B cell (primary cell): ENCODE measurements around the gene SUSD4. TPM values are rescaled to one million over a fixed set of nuclear protein-coding genes. Genes with fewer than 3 reads are reported as not detected.

Source experiments
- ATAC-seq: fragments of 200-7000 bp; cut with Tn5 transposase; one replicate; pipeline ENCODE4 v1.10.0; 2021; ENCODE audit warnings: low read depth, mild to moderate bottlenecking, moderate number of reproducible peaks, moderate library complexity
- CTCF ChIA-PET: fragments of 350-600 bp; sonication (Branson Sonifier 250); formaldehyde crosslinking; loops from one replicate; lab custom pipeline; 2021; ENCODE audit warnings: antibody characterized with exemption, inconsistent platforms; lab: Charles Lee
- POLR2A ChIA-PET: fragments of 350-600 bp; sonication (Branson Sonifier 250); formaldehyde crosslinking; loops from one replicate; lab custom pipeline; 2021; ENCODE audit warnings: antibody characterized with exemption; lab: Charles Lee
- DNase-seq: peaks from one replicate; pipeline ENCODE4 v3.0.0; 2013
- H2AFZ ChIP-seq: 2 replicates; pipeline ENCODE4 v1.6.1; 2012; ENCODE audit warnings: mild to moderate bottlenecking, low read depth, low read length; ENCODE audit not compliant: insufficient read depth, poor library complexity, severe bottlenecking
- H3K27ac ChIP-seq, 2 donors: 1 replicate in 1 of 2; 2 replicates in 1 of 2; pipeline ENCODE4 v1.5.1; 2012 to 2013; ENCODE audit warnings: low read length in 2 of 2, mild to moderate bottlenecking in 2 of 2, moderate library complexity in 1 of 2
- H3K27me3 ChIP-seq, 4 experiments: fragments of 200-600 bp in 1 of 4; sonication (generic) in 1 of 4; replicated peaks in 1 of 4; 1 replicate in 2 of 4; 2 replicates in 2 of 4; pipeline versions ENCODE4 v1.6.1 to v1.7.0; 2013 to 2016; ENCODE audit warnings: low read length in 3 of 4, mild to moderate bottlenecking in 2 of 4, mixed read lengths in 1 of 4, moderate library complexity in 1 of 4; ENCODE audit not compliant: insufficient read depth in 4 of 4, control insufficient read depth in 3 of 4; ENCODE audit errors: control extremely low read depth in 1 of 4
- H3K36me3 ChIP-seq, 2 experiments: replicated peaks in 1 of 2; 1 replicate in 1 of 2; 2 replicates in 1 of 2; pipeline versions ENCODE4 v1.6.1 to v1.7.1; 2013; ENCODE audit warnings: low read length in 1 of 2; ENCODE audit not compliant: insufficient read depth in 2 of 2, control insufficient read depth in 1 of 2; ENCODE audit errors: control extremely low read depth in 1 of 2, extremely low read depth in 1 of 2
- H3K4me1 ChIP-seq, 2 donors: fragments of 200-600 bp in 1 of 2; sonication (generic) in 1 of 2; 1 replicate in 1 of 2; 2 replicates in 1 of 2; pipeline versions ENCODE4 v1.5.1 to v1.6.1; 2013 to 2017; ENCODE audit warnings: low read length in 2 of 2; ENCODE audit not compliant: control insufficient read depth in 2 of 2, insufficient read depth in 2 of 2
- H3K4me2 ChIP-seq: replicated peaks from 2 replicates; pipeline ENCODE3; 2012; ENCODE audit warnings: mild to moderate bottlenecking, low read depth, low read length; ENCODE audit not compliant: poor library complexity, severe bottlenecking
- H3K4me3 ChIP-seq, 5 experiments: fragments of 200-600 bp in 1 of 5; sonication (generic) in 1 of 5; 1 replicate in 3 of 5; 2 replicates in 2 of 5; pipeline versions ENCODE4 v1.5.1 to v1.7.0; 2011 to 2016; ENCODE audit warnings: low read length in 4 of 5, mild to moderate bottlenecking in 4 of 5, low read depth in 2 of 5, control low read depth in 1 of 5, moderate library complexity in 1 of 5; ENCODE audit not compliant: insufficient read depth in 1 of 5; ENCODE audit errors: control extremely low read depth in 1 of 5, extremely low read depth in 1 of 5
- H3K79me2 ChIP-seq: fragments of 200-600 bp; sonication (generic); one replicate; pipeline ENCODE4 v1.6.0; 2016; ENCODE audit warnings: low read length; ENCODE audit not compliant: control insufficient read depth, insufficient read depth
- H3K9ac ChIP-seq: fragments of 200-600 bp; sonication (generic); 2 replicates; pipeline ENCODE4 v1.6.1; 2017; ENCODE audit warnings: mild to moderate bottlenecking, low read length, moderate library complexity
- H3K9me3 ChIP-seq, 3 donors: one replicate each; pipeline versions ENCODE4 v1.6.1 to v1.7.1; 2013; ENCODE audit warnings: low read length in 2 of 3; ENCODE audit not compliant: control insufficient read depth in 2 of 3, insufficient read depth in 1 of 3; ENCODE audit errors: control extremely low read depth in 1 of 3
- H4K20me1 ChIP-seq: 2 replicates; pipeline ENCODE4 v1.6.0; 2012; ENCODE audit warnings: mild to moderate bottlenecking, low read length; ENCODE audit not compliant: insufficient read depth, control insufficient read depth, poor library complexity, severe bottlenecking
- H3K27ac Mint-ChIP-seq: one replicate; pipeline ENCODE4 v1.8.0; 2021; ENCODE audit warnings: mixed read lengths
- H3K27me3 Mint-ChIP-seq: one replicate; pipeline ENCODE4 v1.8.0; 2021; ENCODE audit warnings: mixed read lengths
- H3K4me1 Mint-ChIP-seq: one replicate; pipeline ENCODE4 v1.8.0; 2021; ENCODE audit warnings: mixed read lengths
- H3K4me3 Mint-ChIP-seq: one replicate; pipeline ENCODE4 v1.8.0; 2021; ENCODE audit warnings: mixed read lengths
- H3K9me3 Mint-ChIP-seq: one replicate; pipeline ENCODE4 v1.8.0; 2022; ENCODE audit warnings: mixed read lengths; ENCODE audit not compliant: insufficient read depth
- EZH2 ChIP-seq: IDR thresholded peaks from 2 replicates; pipeline ENCODE4 v1.6.1; 2012; ENCODE audit warnings: borderline replicate concordance, low read depth, mild to moderate bottlenecking, moderate library complexity, low read length; ENCODE audit not compliant: insufficient read depth, poor library complexity, severe bottlenecking
- WGBS: methylation state at CpG from one replicate; pipeline ENCODE4 v1.1.5; 2013; ENCODE audit warnings: missing lambda C conversion rate; ENCODE audit not compliant: insufficient coverage; 5-methylcytosine and 5-hydroxymethylcytosine counted together
- intact Hi-C: fragments of 100-400 bp; cut with micrococcal nuclease; formaldehyde crosslinking; loops from one replicate; pipeline ENCODE4 v1.10.0; 2022
- polyA plus RNA-seq: library from polyadenylated mRNA; depleted of rRNA; stranded (reverse); fragments of >200 nt; gene quantifications from 2 replicates; pipeline ENCODE4 v1.2.3, GENCODE V29; 2012
- total RNA-seq, 2 donors: library from RNA; stranded (reverse); fragments of 120-200 nt in 1 of 2; gene quantifications; 1 replicate in 1 of 2; 2 replicates in 1 of 2; pipeline versions ENCODE4 v1.2.3 to v1.2.4, GENCODE V29; 2013 to 2022
- TF ChIP-seq, protein P1 (sequence below): fragments of 200-600 bp; IDR thresholded peaks from one replicate; pipeline ENCODE4 v1.8.0; 2022; ENCODE audit warnings: antibody characterized with exemption, mild to moderate bottlenecking

SUSD4 gene
- total and polyA plus RNA-seq, 2 donors (not counting 1 experiment from before 2014, with no cell fraction given) = 0.13 TPM; not detected in 1

- Mint-ChIP-seq H3K4me3 (no peak overlapping the region), H3K27me3 (peaks cover 33% of the 10 kb centered on the region), H3K27ac (no peak overlapping the region), H3K9me3 (no peaks in the 10 kb centered on the region), H3K4me1 (no peaks in the 10 kb centered on the region)
- Histone ChIP-seq H3K4me2 (no peak overlapping the region), H3K4me1 (no peaks in the 10 kb centered on the region), H3K27ac (no peak overlapping the region), H3K9me3 (no peaks in the 10 kb centered on the region), H3K4me3 (no peak overlapping the region), H3K27me3 (peaks cover 0 to 11% (median 4%) of the 10 kb centered on the region in 4 experiments), H3K79me2 (no peaks in the 10 kb centered on the region), H3K36me3 (no peaks in the 10 kb centered on the region), H4K20me1 (no peaks in the 10 kb centered on the region), H2AFZ (no peak overlapping the region), H3K9ac (no peak overlapping the region)
- no CpG with 5 or more reads among the region's 1 CpG for WGBS
- intact Hi-C loops = no loop called here
- CTCF ChIA-PET = no interaction called here
- POLR2A ChIA-PET = no interaction called here
- no peak for ATAC-seq
- TF ChIP-seq EZH2 = no peak
- TF ChIP-seq, protein P1, sequence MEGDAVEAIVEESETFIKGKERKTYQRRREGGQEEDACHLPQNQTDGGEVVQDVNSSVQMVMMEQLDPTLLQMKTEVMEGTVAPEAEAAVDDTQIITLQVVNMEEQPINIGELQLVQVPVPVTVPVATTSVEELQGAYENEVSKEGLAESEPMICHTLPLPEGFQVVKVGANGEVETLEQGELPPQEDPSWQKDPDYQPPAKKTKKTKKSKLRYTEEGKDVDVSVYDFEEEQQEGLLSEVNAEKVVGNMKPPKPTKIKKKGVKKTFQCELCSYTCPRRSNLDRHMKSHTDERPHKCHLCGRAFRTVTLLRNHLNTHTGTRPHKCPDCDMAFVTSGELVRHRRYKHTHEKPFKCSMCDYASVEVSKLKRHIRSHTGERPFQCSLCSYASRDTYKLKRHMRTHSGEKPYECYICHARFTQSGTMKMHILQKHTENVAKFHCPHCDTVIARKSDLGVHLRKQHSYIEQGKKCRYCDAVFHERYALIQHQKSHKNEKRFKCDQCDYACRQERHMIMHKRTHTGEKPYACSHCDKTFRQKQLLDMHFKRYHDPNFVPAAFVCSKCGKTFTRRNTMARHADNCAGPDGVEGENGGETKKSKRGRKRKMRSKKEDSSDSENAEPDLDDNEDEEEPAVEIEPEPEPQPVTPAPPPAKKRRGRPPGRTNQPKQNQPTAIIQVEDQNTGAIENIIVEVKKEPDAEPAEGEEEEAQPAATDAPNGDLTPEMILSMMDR = no peak
- no peak for DNase-seq
These were observed 184.2 kb downstream of the SUSD4 start for GRCh38 chr1:223179786-223180185.

GRCh38 chr1:223179280-223179679, 184.7 kb downstream of the SUSD4 start:
- H3K27ac Mint-ChIP-seq = no peak overlapping the region
- 81% methylated on average over 2 of the region's 3 CpGs for WGBS

More at GRCh38 chr1:223179280-223179679, 184.7 kb downstream of the SUSD4 start:
- intact Hi-C loops = no loop called here
- Histone ChIP-seq H3K4me3 (no peak overlapping the region), H3K4me1 (no peaks in the 10 kb centered on the region), H2AFZ (no peak overlapping the region), H3K36me3 (no peaks in the 10 kb centered on the region), H4K20me1 (no peaks in the 10 kb centered on the region), H3K79me2 (no peaks in the 10 kb centered on the region), H3K9ac (no peak overlapping the region), H3K4me2 (no peak overlapping the region), H3K27ac (no peak overlapping the region), H3K27me3 (peaks cover 0 to 11% (median 4%) of the 10 kb centered on the region in 4 experiments), H3K9me3 (no peaks in the 10 kb centered on the region)
- DNase-seq (no peak), ATAC-seq (no peak)
- Mint-ChIP-seq H3K9me3 (no peaks in the 10 kb centered on the region), H3K4me1 (no peaks in the 10 kb centered on the region), H3K4me3 (no peak overlapping the region), H3K27me3 (peaks cover 33% of the 10 kb centered on the region)
- TF ChIP-seq, protein P1 = no peak
- no peak for TF ChIP-seq EZH2
- ChIA-PET CTCF (interaction anchor here (0.5 kb wide), 1 partner anchor 39 kb away, joined by 3 read pairs; no protein-coding TSS in a partner anchor), POLR2A (no interaction called here)
